GM21367 (cell line): ENCODE results near the gene FAM187B.
"Not testable (repeated sequence)": the region's sequence is repeated elsewhere in the genome, so short reads cannot be mapped to it uniquely, and the experiment has no call there.

Experiments used
- ATAC-seq: cut with Tn5 transposase; IDR thresholded peaks from one replicate; pipeline ENCODE4 v1.9.1; 2021; ENCODE audit not compliant: unreplicated experiment

The FAM187B gene

DNA sequence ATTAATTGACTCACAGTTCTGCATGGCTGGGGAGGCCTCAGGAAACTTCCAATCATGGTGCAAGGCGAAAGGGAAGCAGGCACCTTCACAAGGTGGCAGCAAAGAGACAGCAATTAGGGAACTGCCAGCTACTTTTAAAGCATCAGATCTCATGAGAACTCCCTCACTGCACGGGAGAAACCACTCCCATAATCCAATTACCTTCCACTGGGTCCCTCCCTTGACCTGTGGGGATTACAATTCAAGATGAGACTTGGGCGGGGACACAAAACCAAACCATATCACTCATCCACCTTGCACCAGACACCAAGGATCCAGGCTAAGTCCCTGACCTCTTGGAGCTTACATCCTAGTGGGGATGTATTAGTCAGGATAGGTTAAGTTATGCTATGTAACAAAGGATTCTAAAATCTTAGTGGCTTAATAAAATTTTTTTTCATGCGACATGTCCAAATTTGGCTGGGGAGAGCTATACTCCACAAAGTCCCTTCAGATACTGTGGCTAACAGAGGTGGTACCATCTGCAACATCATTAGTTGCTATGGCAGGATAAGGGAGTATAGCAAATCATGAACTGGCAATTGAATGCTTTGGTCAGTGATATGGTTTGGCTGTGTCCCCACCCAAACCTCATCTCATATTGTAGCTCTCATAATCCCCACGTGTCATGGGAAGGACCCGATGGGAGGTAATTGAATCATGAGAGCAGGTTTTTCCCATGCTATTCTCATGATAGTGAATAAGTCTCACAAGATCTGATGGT is 8.3 kb upstream of the FAM187B start:
- ATAC-seq = no peak

DNA sequence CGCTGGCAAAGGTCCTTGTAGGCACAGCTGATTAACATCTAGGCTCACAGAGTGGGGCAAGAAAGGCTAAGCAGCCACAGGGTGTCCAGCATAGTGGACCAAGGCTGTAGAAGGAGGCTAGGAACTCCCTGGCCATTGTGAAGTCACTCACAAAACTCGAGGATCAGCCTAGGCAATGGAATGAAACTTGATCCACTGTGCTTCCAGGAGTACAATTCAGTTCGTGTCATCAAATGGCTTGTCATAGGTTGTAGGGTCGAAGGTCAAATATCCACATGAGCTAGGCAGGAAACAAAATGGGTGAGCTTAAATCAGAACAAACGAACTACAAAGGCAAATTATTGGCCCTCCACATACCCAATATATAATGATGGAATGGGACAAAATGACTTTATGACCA is 4.4 kb upstream of the FAM187B start:
- ATAC-seq = no peak

- ATAC-seq = no peak
These were observed 3.6 kb upstream of the FAM187B start for GRCh38 chr19:35231956-35232645.

DNA sequence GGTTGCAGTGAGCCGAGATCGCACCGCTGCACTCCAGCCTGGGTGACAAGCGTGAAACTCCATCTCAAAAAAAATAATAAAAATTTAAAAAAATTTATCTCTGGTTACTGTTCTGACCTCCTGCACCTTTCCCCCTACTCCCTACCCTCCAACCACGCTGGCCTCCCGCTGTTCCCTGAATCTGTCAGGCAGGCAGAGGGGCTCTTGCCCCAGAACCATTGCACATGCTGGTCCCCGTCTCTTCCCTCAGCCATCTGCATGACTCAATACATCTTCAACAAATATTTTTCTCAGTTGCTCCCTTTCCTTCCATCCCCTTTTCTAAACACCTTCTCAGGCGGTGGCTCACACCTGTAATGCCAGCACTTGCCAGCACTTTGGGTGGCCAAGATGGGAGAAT is 1.1 kb upstream of the FAM187B start:
- ATAC-seq = no peak

- ATAC-seq = no peak
These were observed 1.8 kb downstream of the FAM187B start for GRCh38 chr19:35226748-35227147.

DNA sequence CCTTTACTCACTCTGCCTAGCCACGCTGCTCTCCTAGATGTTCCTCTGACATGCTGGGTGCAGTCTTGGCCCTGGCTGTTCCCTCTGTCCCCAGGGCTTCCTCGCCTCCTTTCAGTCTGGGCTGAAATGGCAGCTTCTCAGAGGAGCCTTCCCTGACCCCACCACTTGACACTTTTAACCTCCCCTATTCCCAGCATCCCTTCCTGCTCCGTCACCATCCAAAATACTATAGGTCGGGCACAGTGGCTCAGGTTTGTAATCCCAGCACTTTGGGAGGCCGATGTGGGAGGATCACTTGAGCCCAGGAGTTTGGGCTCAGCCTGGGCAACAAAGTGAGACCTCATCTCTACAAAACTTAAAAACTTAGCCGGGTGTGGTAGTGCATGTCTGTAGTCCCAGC is 2.6 kb downstream of the FAM187B start:
- no peak for ATAC-seq

DNA sequence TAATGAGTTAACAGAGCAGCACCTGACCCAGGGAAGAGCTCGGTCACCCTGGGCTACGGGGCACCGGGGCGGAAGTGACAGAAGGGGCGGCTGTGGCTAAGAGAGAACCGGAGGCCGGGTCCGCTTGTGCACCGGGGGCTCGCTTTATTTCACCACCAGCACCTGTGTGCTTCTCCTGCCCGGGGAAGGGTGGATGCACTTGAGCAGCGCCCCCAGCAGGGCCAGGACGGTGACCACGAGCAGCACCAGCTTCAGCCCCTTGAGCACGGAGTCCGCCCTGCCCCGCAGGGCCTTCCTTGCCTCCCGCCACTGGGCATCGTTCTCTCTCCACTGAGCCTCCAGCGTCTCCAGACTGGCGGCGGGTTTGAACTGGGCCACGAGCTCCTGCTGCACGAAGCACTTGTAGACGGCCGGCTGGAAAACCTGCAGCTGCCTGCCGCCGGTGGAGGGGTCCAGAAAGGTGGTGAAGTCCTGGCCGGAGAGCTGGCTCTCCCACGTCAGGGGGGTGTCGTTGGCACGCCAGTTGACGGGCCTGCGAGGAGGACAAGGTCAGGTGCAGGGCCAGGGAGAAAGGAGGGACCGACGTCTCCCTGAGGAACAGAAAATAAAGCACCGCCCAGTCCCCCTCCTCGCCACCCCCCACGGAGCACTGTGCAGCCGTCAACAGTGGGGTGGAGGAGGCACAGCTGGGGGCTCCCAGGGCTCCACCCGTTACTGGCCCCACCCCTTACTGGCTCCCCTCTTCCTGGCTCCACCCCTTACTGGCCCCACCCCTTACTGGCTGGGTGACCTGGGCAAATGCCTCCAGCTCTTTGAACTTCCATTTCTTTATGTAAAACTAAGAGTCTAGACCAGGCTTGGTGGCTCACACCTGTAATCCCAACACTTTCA is 3.6 kb downstream of the FAM187B start:
- no peak for ATAC-seq

DNA sequence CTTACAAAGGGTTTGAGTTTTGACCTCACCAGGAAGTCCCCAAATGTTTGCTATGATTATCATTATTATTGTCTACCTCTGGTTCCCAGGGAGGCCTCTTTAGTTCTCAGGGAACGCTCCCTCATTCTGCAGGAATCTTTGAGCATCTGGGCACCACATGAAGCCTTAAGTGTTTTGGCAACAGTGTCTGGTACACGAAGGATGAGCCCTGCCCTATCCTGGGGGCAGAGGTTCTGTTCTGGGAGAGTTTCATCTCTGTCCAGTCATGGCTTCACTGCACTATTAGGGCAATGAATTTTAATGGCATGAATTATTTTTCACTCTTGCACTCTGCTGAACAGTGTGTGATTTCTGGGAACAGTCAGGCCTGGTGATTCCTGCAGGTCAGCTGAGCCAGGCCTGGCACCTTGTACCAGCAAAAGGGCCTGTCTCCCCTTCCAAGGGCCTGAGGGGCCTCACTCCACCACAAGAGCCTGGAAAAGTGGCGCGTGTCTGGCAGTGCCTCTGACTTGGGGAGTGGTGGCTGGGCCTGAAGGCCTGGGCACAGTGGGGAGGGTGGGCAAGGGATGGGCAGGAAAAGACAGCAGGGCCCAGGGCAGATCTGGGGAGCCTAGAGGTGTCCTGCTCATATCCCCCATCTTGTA is 4.6 kb downstream of the FAM187B start:
- no peak for ATAC-seq

DNA sequence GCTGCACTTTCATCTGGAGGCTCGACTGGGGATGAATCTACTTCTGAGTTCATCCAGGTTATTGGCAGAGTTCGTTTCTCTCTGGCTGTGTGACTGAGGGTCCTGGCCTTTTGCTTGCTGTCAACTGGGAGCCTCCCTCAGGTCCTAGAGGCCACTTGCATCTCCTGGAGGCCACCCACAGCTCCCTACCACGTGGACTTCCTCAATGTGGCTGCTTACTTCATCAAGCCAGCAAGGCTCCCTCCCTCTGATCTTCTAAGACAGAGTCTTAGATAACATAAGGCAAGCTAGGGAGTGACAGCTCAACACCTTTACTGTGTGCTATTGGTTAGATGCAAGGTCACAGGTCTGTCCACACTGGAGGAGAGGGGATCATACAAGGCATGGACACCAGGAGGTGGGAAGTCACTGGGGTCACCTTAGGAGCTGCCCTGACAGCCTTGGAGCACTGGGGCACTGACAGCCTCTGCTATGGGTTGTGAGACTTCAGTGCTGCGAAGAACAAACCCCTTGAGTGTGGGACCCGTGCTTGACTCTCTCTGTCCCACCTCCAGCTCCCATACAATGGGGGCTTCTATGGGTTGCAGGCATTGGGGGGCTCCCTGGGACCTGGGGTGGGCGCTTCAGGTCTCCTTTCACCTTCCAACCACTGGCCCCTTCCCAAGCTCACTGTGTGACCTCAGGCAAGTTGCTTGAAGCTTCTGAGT is 5.3 kb downstream of the FAM187B start:
- no peak for ATAC-seq

- no peak for ATAC-seq
These were observed 6.0 kb downstream of the FAM187B start for GRCh38 chr19:35222373-35223015.

- ATAC-seq = not testable (repeated sequence)
These were observed 7.5 kb downstream of the FAM187B start for GRCh38 chr19:35220973-35221590.

DNA sequence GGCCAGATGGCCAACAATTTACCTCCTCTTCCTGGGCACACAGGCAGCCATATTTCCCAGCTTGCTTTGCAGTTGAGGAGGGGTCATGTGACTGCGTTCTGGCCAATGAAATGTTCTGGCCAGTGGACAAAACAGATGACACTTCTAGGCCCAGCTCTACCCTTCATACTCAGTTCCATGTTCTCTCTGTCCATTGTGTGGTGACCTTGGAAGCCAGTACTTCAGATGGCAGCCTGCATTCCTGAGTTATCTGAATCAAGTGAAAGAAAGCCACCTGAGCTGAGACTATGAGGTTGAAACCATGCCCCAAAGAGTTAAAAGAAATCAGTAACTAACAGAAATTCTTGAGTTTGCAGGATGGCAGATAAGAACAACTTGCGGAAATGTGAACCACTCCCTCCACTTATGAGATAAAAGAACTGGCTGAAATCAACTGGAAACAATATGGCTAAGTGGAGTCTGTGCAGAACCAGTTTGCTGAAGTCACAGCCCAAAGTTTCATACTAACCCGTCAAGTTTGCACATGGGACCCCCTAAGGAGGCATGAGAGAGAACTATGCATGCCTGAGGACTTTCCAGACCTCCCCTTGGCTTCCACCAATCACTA is 8.1 kb downstream of the FAM187B start:
- no peak for ATAC-seq

DNA sequence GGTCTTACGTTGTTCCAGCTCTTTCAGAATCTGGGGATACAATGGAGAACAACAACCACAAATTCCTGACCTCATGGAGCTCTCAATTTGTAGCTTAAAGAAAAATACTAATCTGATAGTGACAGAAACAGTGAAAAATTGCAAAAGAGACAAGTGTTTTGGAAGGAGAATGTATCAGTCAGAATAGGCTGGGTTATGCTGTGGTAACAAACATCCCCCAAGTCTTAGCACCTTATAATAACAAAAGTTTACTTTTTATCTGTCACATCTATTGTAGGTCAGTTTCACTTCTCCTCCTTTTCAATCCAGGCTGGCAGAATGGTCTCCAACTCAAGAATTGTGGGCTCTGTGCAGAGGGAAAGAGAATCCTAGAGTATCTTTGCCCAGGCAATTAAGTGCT is 9.5 kb downstream of the FAM187B start:
- ATAC-seq = no peak

DNA sequence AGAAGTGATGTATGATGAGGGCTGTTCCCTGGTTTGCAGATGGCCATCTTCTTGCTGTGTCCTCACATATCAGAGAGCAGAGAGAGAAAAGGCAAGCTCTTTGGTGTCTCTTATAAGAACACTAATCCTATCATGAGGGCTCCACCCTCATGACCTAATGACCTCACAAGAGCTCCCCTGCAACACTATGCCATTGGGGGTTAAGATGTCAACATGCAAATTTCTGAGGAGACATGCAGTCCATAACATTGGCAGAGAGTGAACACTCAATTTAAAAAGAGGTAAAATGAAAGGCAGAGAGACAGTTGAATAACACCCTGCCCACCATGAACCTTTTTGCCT is 10.9 kb downstream of the FAM187B start:
- no peak for ATAC-seq

GRCh38 chr19:35216833-35217648 is 11.5 kb downstream of the FAM187B start:
- no peak for ATAC-seq

DNA sequence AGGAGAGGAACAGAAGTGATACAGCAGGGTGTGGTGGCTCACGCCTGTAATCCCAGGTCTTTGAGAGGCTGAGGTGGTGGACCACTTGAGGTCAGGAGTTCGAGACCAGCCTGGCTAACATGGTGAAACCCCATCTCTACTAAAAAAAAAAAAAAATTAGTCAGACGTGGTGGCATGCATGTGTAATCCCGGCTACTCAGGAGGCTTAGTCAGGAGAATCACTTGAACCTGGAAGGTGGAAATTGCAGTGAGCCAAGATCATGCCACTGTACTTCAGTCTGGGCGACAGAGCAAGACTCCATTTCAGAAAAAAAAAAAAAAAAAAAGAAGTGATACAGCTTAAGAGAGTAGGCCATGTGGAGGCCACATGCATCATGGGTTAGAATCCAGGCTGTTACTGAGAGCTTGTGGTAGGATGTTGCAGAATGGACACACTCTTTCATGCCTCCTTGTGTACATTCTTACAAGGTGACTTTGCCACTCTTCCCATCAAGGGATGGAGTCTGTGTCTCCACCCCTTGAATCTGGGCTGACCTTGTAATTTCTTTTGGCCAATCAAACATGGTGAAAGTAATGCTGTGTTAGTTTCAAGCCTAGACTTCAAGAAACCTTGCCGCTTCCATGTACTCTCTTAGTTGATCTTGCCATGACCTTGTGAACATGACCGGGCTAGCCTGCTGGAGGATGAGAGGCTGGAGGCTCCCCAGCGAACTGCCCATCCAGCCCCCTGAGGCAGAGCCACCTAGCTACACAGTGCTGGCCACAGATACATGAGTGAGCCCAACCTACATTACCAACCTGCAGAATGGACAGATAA is 12.3 kb downstream of the FAM187B start:
- ATAC-seq = no peak

DNA sequence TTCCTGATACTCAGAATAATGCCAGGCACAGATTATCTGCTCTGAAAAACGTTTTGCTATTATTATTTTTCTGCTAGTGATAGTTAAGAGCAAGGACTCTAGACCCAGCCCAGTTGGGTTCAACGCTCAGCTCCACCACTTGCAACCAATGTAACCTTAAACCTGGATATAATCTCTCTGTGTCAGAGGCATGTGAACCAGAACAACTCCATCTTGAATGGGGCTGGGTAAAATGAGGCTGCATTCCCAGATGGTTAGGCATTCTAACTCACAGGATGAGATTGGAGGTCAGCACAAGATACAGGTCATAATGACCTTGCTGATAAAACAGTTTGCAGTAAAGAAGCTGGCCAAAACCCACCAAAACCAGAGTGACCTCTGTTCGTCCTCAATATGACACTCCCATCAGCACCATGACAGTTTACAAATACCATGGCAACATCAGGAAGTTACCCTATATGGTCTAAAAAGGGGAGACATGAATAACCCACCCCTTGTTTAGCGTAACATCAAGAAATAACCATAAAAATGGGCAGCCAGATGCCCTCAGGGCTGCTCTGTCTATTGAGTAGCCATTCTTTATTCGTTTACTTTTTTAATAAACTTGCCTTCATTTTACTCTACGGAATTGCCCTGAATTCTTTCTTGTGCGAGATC is 13.6 kb downstream of the FAM187B start:
- no peak for ATAC-seq
